Measurements from ENCODE around the gene DOCK11.

Gene DOCK11

DNA sequence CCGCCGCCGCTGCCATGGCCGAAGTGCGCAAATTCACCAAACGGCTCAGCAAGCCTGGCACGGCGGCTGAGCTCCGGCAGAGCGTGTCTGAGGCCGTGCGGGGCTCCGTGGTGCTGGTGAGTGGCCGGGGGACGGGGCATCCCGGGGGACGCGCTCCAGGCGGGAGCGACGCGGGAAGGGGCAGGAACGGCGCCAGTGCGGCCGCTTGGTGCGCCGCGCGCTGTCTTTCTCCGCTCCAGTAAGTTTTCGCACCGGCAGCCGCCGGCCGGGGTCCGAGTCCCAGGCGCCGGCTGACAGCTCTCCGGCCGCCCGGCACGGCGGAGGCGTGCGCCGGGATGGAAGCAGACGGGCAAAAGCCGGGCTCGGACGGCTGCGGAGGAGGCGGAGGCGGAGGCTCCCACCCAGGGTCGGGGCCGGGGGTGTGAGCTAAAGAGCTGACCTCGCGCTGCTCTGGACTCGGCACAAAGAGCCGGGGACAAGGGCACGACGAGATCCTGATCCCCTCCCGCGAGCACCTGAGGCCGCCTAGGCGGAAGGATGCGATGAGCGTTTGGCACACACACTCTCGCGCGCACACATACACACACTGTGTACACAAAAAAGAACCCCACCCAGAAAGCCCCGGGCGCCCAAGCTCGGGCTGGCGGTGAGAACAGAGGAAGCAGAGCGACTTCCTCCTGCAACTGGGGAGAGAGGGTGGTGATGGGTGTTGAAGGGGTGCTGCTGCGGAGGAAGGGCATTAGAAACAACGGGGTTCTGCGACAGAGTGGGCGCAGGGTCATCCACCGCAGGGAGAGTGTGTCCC lies 545 bp downstream of the DOCK11 start:
- H3K4me3 ChIP-seq (ENCODE audit: low read length), result peak overlapping the region; percentile 23
- TF ChIP-seq, protein P1, sequence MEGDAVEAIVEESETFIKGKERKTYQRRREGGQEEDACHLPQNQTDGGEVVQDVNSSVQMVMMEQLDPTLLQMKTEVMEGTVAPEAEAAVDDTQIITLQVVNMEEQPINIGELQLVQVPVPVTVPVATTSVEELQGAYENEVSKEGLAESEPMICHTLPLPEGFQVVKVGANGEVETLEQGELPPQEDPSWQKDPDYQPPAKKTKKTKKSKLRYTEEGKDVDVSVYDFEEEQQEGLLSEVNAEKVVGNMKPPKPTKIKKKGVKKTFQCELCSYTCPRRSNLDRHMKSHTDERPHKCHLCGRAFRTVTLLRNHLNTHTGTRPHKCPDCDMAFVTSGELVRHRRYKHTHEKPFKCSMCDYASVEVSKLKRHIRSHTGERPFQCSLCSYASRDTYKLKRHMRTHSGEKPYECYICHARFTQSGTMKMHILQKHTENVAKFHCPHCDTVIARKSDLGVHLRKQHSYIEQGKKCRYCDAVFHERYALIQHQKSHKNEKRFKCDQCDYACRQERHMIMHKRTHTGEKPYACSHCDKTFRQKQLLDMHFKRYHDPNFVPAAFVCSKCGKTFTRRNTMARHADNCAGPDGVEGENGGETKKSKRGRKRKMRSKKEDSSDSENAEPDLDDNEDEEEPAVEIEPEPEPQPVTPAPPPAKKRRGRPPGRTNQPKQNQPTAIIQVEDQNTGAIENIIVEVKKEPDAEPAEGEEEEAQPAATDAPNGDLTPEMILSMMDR (IDR thresholded peaks at IDR 0.05; ENCODE audit: insufficient read depth, low read depth, low read length, missing control alignments), result no peak
- DNase-seq (ENCODE audit: low read depth), result peak; percentile 8

DNA sequence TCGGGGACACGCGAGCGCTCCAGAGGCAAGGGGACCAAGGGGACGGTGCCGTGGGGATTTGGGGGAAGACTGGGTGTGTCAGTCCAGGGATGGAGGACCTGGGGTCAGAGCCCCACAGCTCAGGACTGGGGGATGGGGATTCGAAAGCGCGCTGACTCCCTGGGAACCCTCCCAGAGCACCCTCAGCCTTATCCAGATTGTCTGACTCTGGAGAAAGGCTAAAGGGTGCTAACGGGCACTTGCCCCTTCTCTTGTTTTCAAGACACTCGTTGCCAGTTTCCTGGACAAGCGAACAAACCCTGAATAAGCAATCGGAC lies 1.1 kb downstream of the DOCK11 start:
- no peak for DNase-seq (ENCODE audit: low read depth)
- H3K4me3 ChIP-seq (ENCODE audit: low read length), result no peak overlapping the region
- TF ChIP-seq, protein P1 (IDR thresholded peaks at IDR 0.05; ENCODE audit: insufficient read depth, low read depth, low read length, missing control alignments), result no peak

DNA sequence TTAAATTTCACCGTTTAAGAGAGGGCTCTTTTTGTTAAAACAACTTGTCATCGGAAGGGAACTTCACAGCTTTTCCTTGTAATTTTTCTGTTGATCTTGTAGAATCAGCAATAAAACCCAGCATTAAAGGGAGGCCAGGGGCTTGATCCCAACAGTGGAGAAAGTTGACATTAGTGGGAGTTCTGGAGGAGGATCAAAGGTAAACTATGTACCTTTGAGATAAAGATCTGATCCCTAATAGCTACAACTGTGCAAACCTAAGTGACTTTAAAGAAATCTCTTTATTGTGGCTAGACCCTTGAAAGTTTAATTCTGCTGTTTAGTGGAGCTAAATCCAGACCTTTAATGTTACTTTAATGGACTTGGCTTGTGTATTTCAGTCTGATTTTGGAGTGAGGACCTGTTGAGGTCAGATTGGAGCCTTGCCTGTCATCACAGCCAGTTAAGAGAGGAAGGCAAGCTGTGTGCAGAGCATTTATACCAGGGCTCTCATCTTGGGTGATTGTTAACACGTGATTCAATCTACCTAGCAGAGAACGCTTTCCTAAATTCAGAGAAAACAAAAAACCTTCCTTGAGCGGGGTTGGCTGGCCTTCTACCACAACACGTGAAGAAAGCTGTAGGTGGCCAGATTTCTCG lies 1.7 kb downstream of the DOCK11 start:
- no peak overlapping the region for H3K4me3 ChIP-seq (ENCODE audit: low read length)
- DNase-seq (ENCODE audit: low read depth), result no peak
- TF ChIP-seq, protein P1 (IDR thresholded peaks at IDR 0.05; ENCODE audit: insufficient read depth, low read depth, low read length, missing control alignments), result no peak

DNA sequence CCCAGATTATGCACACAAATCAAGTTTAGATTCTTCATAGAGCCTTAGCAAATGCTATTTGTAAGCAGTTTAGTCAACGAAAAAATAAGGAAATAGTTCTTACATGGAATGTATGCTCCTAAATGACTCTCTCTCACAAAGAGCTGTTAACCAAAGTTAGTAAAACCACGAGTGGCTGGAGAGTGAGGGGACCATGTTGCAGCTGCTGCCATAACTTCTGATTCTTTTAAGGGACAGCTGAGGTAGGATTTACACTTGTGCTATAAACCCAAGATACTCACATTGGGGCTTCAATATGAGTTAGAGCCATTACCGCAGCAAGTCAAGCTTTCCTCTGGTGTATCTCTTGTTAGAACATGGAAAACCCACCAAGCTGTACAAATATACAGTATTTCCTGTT lies 2.7 kb downstream of the DOCK11 start:
- H3K4me3 ChIP-seq (ENCODE audit: low read length), result no peak overlapping the region
- TF ChIP-seq, protein P1 (IDR thresholded peaks at IDR 0.05; ENCODE audit: insufficient read depth, low read depth, low read length, missing control alignments), result no peak
- DNase-seq (ENCODE audit: low read depth), result no peak

DNA sequence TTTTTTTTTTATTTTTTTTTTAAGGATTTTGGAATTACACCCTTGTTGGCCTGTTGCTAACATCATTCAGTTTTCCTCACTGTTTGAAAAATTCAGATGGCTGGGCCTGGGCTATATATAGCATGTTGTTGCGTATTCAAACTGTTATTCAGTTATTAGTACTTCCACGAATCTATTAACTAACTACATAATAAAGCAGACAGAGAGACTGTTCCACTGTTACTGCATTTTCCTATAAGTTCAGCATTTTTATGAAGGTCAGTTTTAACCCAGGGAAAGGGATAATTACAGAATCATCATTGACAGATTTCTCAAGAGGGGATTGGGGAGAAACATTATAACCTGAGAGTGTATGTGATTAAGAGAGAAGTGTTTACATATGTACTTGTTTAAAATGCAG lies 3.1 kb downstream of the DOCK11 start:
- DNase-seq (ENCODE audit: low read depth), result no peak
- H3K4me3 ChIP-seq (ENCODE audit: low read length), result no peak overlapping the region
- TF ChIP-seq, protein P1 (IDR thresholded peaks at IDR 0.05; ENCODE audit: insufficient read depth, low read depth, low read length, missing control alignments), result no peak

DNA sequence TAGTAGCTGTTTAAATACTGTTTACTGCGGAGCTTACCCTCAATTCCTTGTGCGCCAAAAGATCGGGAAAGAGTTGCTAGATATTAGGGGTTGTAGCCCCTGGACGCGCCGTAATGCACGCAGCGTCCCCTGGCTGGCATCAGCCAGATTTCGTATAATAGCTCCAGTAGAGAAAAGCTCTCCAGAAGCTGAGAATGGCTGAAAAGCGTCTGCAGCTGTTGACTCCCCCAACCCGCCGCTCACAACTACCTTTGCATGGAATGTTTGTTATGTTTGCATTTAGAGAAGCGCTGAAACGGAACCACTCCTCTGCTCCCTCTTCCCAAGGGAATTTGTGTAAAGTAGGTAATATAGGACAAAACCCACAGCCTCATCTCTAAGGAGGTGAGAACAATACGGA lies 3.7 kb downstream of the DOCK11 start:
- no peak overlapping the region for H3K4me3 ChIP-seq (ENCODE audit: low read length)
- DNase-seq (ENCODE audit: low read depth), result no peak

More for the DNA sequence above, 3.7 kb downstream of the DOCK11 start:
- TF ChIP-seq, protein P1 (IDR thresholded peaks at IDR 0.05; ENCODE audit: insufficient read depth, low read depth, low read length, missing control alignments), result no peak
